HUES6 (cell line): ENCODE measurements around the gene NCOA4.
"Not testable (repeated sequence)": the region's sequence is repeated elsewhere in the genome, so short reads cannot be mapped to it uniquely, and the experiment has no call there.

Source experiments
- H3K27ac ChIP-seq: 2 replicates; pipeline ENCODE4 v1.7.0; 2013; ENCODE audit warnings: low read depth, mild to moderate bottlenecking, low read length, inconsistent platforms
- H3K27me3 ChIP-seq: 2 replicates; pipeline ENCODE4 v1.6.1; 2013; ENCODE audit warnings: low read length; ENCODE audit not compliant: control insufficient read depth, insufficient read depth
- H3K36me3 ChIP-seq: 2 replicates; pipeline ENCODE4 v1.6.1; 2013; ENCODE audit warnings: low read length; ENCODE audit not compliant: control insufficient read depth, insufficient read depth
- H3K4me1 ChIP-seq: 2 replicates; pipeline ENCODE4 v1.6.1; 2013; ENCODE audit warnings: low read length; ENCODE audit not compliant: control insufficient read depth, insufficient read depth
- H3K4me3 ChIP-seq: 2 replicates; pipeline ENCODE4 v1.5.1; 2013; ENCODE audit warnings: low read depth, low read length
- H3K9ac ChIP-seq: one replicate; pipeline ENCODE4 v1.6.1; 2013; ENCODE audit warnings: mild to moderate bottlenecking, low read length
- H3K9me3 ChIP-seq: 2 replicates; pipeline ENCODE4 v1.6.1; 2013; ENCODE audit warnings: low read depth, low read length; ENCODE audit not compliant: control insufficient read depth, insufficient read depth

NCOA4 gene

DNA sequence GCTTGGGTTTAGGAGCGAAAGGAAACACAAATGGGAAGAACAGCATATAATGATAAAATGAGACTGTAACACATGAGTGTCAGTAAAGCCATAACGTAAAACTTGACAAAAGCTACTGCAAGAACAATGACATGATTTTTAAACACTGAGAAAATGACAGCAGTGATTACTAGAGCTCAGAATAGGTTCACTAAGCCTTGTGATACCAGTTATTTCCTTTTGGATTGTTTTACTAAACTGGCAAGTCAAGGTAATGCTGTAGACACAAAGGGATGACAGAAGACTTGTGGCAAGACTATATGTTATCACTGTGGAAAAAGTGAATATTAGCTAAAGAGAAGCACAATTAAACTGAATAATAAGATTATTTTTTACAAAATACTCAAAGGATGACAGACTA is 12.7 kb downstream of the NCOA4 start:
- H3K27ac ChIP-seq = no peak overlapping the region
- peaks cover 44% of the 10 kb centered on the region for H3K36me3 ChIP-seq
- no peak overlapping the region for H3K9ac ChIP-seq
- H3K27me3 ChIP-seq = no peaks in the 10 kb centered on the region
- H3K4me3 ChIP-seq = no peak overlapping the region
- H3K9me3 ChIP-seq = no peaks in the 10 kb centered on the region
- peaks cover 24% of the 10 kb centered on the region for H3K4me1 ChIP-seq

DNA sequence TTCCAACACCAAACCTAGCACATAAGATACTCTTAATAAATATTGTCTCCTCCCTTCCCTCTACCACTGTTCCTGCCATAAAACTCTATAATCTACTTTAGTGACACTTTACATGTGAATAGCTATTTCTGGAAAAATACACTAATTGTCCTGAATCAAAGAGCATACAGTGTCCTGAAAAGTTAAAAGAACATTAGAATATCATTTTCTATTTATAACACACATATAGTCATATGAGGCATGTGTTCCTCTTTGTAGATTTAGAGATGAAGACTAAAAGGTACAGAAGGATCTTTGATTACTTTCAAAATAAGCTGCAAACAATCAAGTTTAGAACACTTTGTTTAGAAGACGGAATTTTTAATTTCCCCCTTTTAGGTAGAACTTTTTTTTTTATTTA is 13.6 kb downstream of the NCOA4 start:
- no peak overlapping the region for H3K9ac ChIP-seq
- peaks cover 24% of the 10 kb centered on the region for H3K4me1 ChIP-seq

DNA sequence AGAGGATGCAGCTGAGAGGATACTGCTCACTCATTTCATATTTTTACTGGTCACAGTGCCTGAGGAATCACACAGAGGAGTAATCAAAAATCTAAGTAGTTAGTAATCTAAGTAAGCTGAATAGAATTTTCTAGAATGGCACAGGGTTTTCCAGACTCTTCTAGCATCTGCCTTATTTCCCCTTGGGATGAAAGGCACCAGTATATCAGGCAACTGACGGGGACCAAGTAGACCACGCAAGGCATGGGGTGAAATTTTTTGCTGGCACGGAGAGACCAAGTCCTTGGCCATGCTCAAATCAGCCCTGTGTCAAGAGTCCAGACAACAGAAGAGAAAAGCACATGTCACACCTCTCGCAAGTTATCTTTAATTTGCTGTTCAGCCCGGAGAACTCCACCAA is 14.2 kb downstream of the NCOA4 start:
- Histone ChIP-seq H3K36me3 (peaks cover 58% of the 10 kb centered on the region), H3K9me3 (no peaks in the 10 kb centered on the region), H3K4me1 (peaks cover 21% of the 10 kb centered on the region), H3K4me3 (no peak overlapping the region), H3K9ac (no peak overlapping the region), H3K27me3 (no peaks in the 10 kb centered on the region), H3K27ac (no peak overlapping the region)

More for the DNA sequence above, 13.6 kb downstream of the NCOA4 start:
- H3K27me3 ChIP-seq = no peaks in the 10 kb centered on the region
- no peak overlapping the region for H3K27ac ChIP-seq
- peaks cover 53% of the 10 kb centered on the region for H3K36me3 ChIP-seq
- H3K4me3 ChIP-seq = no peak overlapping the region
- H3K9me3 ChIP-seq = no peaks in the 10 kb centered on the region

DNA sequence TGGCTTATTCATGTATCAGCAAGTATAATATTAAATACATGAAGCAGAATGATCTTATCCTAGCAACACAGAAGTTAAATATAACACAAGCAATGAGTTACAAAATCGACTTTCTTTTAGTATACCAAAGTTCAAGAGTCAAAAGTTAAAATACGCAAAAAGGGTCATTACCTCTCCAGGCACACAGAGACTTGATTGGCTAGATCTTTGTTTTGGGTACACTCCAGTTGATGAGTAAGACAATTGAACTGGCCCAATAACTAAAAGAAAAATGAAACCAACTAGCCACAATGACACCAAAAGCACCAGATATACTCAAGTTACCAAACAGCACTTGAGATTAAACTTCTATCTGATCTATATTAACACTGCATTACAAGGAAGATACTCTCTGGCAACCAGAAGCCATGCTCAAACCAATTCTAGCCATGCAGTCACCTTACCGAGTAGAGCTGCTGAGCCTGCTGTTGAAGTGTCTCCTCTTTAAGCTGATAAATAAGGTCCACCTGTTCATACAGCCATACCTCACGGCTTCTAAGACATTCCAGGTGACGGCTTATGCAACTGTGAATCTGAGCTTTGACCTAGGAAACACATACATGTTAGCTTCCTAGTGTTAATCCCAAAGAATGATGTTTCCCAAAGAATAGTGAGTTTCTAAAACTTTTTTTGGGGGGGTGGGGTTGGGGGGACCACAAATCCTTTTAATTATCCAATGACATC is 15.6 kb downstream of the NCOA4 start:
- H3K36me3 ChIP-seq = peaks cover 71% of the 10 kb centered on the region
- H3K27me3 ChIP-seq = no peaks in the 10 kb centered on the region
- no peaks in the 10 kb centered on the region for H3K9me3 ChIP-seq
- H3K4me3 ChIP-seq = no peak overlapping the region
- H3K27ac ChIP-seq = no peak overlapping the region
- H3K9ac ChIP-seq = no peak overlapping the region
- peaks cover 8% of the 10 kb centered on the region for H3K4me1 ChIP-seq

DNA sequence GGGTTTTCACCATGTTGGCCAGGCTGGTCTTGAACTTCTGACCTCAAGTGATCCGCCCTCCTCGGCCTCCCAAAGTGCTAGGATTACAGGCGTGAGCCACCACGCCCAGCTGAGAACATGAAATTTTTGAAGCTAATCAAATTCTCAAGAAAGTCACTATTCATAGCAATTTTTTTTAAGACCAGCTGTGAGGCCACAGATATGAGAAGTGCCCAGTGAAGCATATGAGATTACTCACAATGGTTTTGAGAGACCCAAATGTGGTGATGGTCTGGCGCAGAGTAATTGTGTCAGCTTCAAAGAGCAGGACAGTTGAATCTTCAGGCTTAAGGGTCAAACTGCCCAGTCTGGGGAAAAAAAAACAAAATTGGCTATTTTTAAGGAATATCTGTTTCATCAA is 16.2 kb downstream of the NCOA4 start:
- no peaks in the 10 kb centered on the region for H3K27me3 ChIP-seq
- peaks cover 77% of the 10 kb centered on the region for H3K36me3 ChIP-seq
- no peak overlapping the region for H3K9ac ChIP-seq
- H3K27ac ChIP-seq = no peak overlapping the region
- peaks cover 2% of the 10 kb centered on the region for H3K4me1 ChIP-seq
- no peak overlapping the region for H3K4me3 ChIP-seq
- H3K9me3 ChIP-seq = no peaks in the 10 kb centered on the region

DNA sequence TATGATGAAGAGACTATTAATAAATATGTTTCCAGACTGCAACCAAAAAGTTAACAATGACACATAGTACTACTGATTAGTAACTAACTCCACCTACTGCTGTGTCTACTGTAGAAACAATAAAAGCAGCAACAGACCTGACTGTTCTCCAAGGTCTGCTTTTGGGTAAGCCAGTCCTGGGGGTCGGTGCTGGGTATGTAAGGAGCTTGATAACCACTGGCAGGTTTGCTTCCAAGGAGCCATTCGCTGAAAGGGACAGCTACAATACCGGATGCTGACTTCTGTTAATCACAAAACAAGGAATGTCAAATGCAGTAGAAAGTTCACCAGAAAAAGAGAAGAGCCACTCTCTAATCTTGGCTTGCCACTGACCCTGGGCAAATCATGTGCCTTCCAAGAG is 17.7 kb downstream of the NCOA4 start:
- no peaks in the 10 kb centered on the region for H3K27me3 ChIP-seq
- no peak overlapping the region for H3K4me3 ChIP-seq
- peaks cover 92% of the 10 kb centered on the region for H3K36me3 ChIP-seq
- H3K27ac ChIP-seq = no peak overlapping the region
- no peaks in the 10 kb centered on the region for H3K4me1 ChIP-seq
- H3K9me3 ChIP-seq = no peaks in the 10 kb centered on the region
- no peak overlapping the region for H3K9ac ChIP-seq

DNA sequence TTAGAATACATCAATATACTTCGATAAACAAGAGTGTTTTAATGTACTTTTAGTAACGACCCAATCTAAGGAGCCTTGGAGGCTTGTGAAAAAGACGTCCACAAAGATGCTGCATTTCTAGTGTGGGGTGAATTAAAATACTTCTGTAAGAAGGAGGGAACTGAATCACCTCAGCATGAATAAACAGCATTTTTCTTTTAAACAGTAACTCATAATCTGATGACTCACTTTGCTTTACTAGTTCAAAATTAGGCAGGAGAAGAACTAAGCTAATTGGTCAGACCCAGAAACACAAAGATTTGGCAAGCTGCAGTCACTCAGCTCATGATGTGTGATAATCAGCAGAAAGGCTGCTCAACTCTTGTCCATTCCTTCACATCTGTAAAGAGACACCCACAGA is 24.2 kb downstream of the NCOA4 start:
- no peaks in the 10 kb centered on the region for H3K27me3 ChIP-seq
- H3K4me3 ChIP-seq = no peak overlapping the region
- H3K27ac ChIP-seq = no peak overlapping the region
- no peaks in the 10 kb centered on the region for H3K9me3 ChIP-seq
- no peak overlapping the region for H3K9ac ChIP-seq
- peaks cover 99% of the 10 kb centered on the region for H3K36me3 ChIP-seq
- no peaks in the 10 kb centered on the region for H3K4me1 ChIP-seq

DNA sequence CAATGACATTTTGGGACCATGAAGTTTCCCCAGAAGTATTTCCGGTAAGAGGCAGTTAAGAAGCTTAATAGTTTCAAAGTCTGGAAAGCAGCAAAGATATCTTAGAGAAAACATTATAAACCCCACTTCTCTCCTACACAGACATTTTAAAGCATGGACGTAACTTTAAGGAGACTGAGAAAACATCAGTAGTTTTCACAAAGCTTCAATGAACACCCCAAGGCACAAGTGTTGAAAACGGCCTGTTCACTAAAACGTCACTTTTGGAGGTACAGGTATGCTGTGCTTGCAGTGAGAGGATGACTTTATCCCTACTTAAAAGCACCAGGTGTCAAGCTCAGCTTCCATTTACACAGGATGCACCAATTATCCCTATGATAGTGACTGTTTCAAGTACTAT is 25.0 kb downstream of the NCOA4 start:
- Histone ChIP-seq H3K9ac (no peak overlapping the region), H3K27me3 (no peaks in the 10 kb centered on the region), H3K4me3 (no peak overlapping the region), H3K36me3 (peaks cover 99% of the 10 kb centered on the region), H3K27ac (no peak overlapping the region), H3K9me3 (no peaks in the 10 kb centered on the region), H3K4me1 (no peaks in the 10 kb centered on the region)

DNA sequence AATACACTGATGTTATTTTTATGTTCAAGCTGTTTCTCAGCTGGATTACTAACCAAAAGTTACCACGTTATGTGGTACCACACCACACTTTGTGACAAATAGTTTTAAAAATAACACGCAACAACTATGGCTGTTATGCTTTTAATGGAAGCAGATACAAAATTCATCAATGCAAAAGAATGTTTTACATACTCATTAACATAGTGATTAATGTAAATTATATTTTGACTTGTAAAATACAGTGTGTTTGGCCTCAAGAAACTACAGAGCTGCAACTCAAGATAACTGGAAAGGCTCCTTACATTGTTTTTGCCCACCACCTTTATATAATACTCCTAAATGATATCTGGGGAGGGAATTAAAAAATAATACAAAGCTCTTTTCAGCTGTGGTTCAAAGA is 25.5 kb downstream of the NCOA4 start:
- Histone ChIP-seq H3K9me3 (no peaks in the 10 kb centered on the region), H3K36me3 (peaks cover 99% of the 10 kb centered on the region), H3K27me3 (no peaks in the 10 kb centered on the region), H3K4me3 (no peak overlapping the region), H3K4me1 (peaks cover under 1% of the 10 kb centered on the region; the same call in 1 of the 2 replicates), H3K27ac (no peak overlapping the region), H3K9ac (no peak overlapping the region)

DNA sequence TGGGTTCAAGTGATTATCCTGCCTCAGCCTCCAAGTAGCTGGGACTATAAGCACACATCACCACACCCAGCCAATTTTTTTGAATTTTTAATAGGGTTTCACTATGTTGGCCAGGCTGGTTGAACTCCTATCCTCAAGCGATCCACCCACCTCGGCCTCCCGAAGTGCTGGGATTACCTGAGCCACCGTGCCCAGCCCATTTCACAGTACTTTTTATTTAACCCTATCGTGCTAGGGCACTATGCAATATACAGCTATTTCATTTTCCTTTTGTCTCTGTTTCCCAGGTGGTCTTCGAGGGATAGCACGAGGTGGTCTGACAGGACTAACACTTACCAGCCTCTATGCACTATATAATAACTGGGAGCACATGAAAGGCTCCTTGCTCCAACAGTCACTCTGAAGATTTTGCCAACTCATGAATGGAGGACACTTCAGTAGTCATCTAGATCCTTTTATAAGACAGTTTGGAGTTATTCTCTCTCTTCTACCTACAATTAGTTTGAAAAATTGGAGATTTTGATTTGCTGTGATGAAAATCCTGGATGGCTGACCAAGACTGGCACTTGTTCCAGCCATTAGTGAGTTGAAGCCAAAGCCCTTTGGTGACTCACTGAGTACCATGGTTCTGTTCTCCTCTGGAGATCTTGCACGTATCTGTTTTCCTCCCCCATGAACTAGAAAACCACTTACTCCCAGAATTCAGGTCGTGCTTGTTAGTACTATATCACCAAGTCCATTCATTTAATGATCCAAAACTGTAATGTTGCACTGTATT is 27.3 kb downstream of the NCOA4 start:
- H3K4me1 ChIP-seq = peaks cover 4% of the 10 kb centered on the region; the same call in 1 of the 2 replicates
- no peak overlapping the region for H3K4me3 ChIP-seq
- no peak overlapping the region for H3K9ac ChIP-seq
- H3K27ac ChIP-seq = no peak overlapping the region
- H3K36me3 ChIP-seq = peaks cover 92% of the 10 kb centered on the region
- no peaks in the 10 kb centered on the region for H3K27me3 ChIP-seq
- no peaks in the 10 kb centered on the region for H3K9me3 ChIP-seq

DNA sequence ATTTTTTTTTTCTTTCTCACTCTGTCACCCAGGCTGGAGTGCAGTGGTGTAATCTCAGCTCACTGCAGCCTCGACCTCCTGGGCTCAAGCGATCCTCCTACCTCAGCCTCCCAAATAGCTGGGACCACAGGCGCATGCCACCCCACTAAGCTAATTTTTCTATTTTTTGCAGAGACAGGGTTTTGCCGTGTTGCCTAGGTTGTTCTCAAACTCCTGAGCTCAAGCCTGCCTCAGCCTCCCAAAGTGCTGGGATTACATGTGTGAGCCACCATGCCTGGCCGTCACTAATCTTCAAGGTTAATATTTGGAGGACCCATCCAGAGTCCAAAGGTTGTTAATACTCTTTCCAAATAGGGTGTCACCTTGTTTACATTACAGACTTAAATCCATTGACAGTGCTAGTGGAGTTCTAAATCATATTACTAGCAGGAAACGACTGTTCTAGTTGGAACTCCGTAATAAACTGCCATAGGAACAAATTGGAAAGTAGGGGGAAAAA is 28.2 kb downstream of the NCOA4 start:
- H3K27ac ChIP-seq, H3K9ac ChIP-seq, H3K9me3 ChIP-seq, H3K27me3 ChIP-seq, H3K4me3 ChIP-seq: not testable (repeated sequence)
- Histone ChIP-seq H3K36me3 (peaks cover 92% of the 10 kb centered on the region), H3K4me1 (peaks cover 11% of the 10 kb centered on the region; the same call in 1 of the 2 replicates)
